Activated naive CD8-positive, alpha-beta T cell treated with anti-CD3 and anti-CD28 coated beads, Interleukin-2, amount 50 U/mL, for 24 hours (primary cell): ENCODE measurements around the gene PRRT1.
"Not testable (repeated sequence)": the region's sequence is repeated elsewhere in the genome, so short reads cannot be mapped to it uniquely, and the experiment has no call there.

Experiments
- ATAC-seq: fragments of 150-1000 bp; cut with Tn5 transposase; one replicate; pipeline ENCODE4 v1.10.0; 2021
- DNase-seq: peaks from one replicate; pipeline ENCODE4 v3.0.0; 2021
- H3K27ac Mint-ChIP-seq: one replicate; pipeline ENCODE4 v1.8.0; 2021; ENCODE audit warnings: mild to moderate bottlenecking, mixed read lengths
- H3K27me3 Mint-ChIP-seq: one replicate; pipeline ENCODE4 v1.8.0; 2021; ENCODE audit warnings: mixed read lengths
- H3K36me3 Mint-ChIP-seq: one replicate; pipeline ENCODE4 v1.8.0; 2021; ENCODE audit warnings: low read depth, mixed read lengths
- H3K4me1 Mint-ChIP-seq: one replicate; pipeline ENCODE4 v1.8.0; 2021; ENCODE audit warnings: mixed read lengths
- H3K4me3 Mint-ChIP-seq: one replicate; pipeline ENCODE4 v1.8.0; 2021; ENCODE audit warnings: mild to moderate bottlenecking, moderate library complexity, mixed read lengths
- H3K9me3 Mint-ChIP-seq: one replicate; pipeline ENCODE4 v1.8.0; 2021; ENCODE audit warnings: mixed read lengths

PRRT1 gene

DNA sequence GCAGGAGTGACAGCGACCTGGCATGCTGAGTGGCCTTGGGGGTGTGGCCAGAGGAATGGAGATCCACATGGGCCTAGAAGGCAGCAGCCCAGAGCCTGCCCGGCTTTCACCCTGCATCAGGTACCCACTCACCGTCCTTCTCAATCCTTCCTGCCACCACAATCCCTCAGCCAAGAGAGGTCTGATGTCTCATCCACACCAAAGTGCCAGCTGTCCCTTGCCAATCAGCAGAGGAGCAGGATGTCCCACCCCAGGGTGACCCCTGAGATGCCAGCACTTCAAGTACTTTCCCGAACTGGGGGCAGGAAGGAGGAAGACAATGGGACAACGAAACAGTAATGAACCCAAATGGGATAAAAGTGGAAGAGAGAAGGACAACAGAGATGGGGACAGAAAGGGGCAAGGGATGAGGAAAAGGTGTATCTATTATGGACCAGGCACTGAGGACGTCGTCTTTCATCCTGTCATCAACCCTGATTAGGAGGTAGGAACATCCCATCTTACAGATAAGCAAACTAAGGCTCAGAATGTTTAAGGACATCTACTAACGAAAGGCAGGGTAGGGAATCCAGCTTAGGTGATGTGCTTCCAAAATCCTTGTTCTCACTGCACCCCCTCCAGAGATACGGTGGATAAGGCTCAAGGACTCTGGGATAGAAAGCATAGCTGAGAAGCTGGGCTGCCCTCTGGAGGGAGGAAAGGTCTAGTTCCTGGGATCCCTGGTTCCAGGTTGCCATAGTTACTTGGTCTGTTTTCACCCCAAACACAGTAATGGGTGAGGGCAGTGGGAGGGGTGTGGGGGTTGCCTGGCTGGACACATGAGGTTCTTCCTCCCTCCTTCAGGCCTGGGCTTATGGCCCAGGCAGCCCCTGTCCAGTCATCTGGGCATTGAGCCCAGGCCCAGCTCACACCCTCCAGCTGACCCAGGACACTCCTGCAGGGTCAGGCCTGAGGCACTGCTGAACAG, 38.1 kb downstream of the PRRT1 start:
- Mint-ChIP-seq H3K9me3 (no peaks in the 10 kb centered on the region), H3K4me3 (no peak overlapping the region), H3K4me1 (peaks cover 12% of the 10 kb centered on the region), H3K27me3 (peaks cover 5% of the 10 kb centered on the region), H3K36me3 (peaks cover 4% of the 10 kb centered on the region), H3K27ac (peak overlapping the region; percentile 4)
- DNase-seq (no peak), ATAC-seq (no peak)

DNA sequence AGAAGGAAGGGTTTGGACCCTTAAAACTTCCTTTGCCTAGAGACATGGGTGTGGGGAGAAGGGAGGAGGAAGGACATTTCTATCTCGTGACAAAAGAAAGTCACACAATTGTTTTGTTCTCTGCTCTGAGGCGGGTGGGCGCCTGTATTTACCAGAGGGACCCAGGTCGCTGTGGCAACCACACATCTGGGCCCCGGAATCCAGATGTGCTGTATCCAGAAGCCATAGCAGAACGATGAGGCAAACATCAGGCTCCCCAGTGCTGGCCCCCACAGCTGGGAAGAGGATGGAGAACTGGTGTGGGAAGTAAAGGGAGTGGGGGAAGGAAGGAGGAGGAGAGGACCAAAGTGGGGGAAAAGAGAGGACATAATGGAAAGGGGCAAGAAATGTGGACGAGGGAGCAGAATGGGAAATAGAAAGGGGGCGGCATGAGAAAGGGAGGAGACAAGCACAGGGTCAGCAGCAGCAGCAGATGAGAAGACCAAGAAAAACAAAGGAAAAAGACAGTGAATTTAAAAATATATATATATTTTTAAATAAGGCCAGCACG, 39.2 kb downstream of the PRRT1 start:
- ATAC-seq (no peak), DNase-seq (no peak)
- peaks cover 23% of the 10 kb centered on the region for H3K4me1 Mint-ChIP-seq
- H3K36me3 Mint-ChIP-seq: peaks cover 4% of the 10 kb centered on the region
- no peak overlapping the region for H3K4me3 Mint-ChIP-seq
- no peak overlapping the region for H3K27ac Mint-ChIP-seq
- H3K27me3 Mint-ChIP-seq: peaks cover 5% of the 10 kb centered on the region
- H3K9me3 Mint-ChIP-seq: no peaks in the 10 kb centered on the region

DNA sequence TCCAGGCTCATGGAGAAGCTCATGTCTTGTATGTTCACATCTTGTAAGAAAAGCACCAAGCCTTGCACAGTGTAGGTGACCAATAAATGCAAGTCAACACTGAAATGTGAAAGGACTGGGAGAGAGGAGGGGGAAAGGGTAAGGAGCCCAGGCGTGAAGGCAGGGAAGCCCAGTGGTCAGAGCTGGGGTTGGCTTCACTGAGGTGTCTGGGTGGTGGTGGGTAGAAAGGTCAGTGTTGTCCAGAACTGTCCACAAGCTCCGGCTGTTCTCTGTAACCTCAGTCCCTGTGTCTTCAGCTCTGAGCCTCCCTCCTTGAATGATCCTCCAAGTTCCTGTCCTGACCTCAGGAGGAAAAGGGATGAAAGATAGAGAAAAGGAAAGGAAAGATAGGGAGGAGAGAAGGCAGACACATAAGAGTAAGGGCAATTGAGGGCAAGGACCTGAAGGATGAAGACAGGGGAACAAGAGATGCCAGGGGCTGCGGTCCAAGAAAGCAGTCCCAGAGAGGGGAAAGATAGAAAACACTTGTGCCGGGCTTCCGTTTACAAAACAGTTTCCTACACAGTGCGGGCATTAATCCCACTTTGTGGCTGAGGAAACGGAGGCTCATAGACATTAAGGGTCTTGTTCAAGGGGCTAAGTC, 40.2 kb downstream of the PRRT1 start:
- ATAC-seq (no peak), DNase-seq (no peak)
- H3K9me3 Mint-ChIP-seq: no peaks in the 10 kb centered on the region
- no peak overlapping the region for H3K27ac Mint-ChIP-seq
- no peak overlapping the region for H3K4me3 Mint-ChIP-seq
- H3K4me1 Mint-ChIP-seq: peaks cover 26% of the 10 kb centered on the region
- H3K36me3 Mint-ChIP-seq: peaks cover 2% of the 10 kb centered on the region
- peaks cover 5% of the 10 kb centered on the region for H3K27me3 Mint-ChIP-seq

DNA sequence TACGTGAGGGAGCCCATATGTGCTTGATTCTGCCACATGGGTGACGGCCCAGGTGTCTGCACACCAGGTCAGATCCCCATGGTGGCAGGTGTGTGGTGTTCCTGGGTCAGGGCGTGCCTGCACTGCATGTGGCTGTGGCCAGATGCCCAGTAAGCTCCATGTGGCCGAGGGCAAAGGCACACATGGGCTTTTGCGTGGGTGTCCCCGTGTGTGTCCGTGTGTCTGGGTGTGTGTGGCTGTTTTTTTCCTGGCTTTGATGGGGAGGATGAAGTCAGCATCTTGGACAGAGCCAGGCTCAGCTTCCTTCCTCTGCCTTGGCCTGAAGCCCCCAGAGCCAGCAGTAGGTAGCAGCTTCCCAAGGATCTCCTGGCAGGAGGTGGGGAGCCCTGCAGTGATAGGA, 41.1 kb downstream of the PRRT1 start:
- ATAC-seq (no peak), DNase-seq (no peak)
- Mint-ChIP-seq H3K36me3 (peaks cover 2% of the 10 kb centered on the region), H3K9me3 (no peaks in the 10 kb centered on the region), H3K27me3 (peaks cover 7% of the 10 kb centered on the region), H3K4me1 (peaks cover 26% of the 10 kb centered on the region), H3K4me3 (no peak overlapping the region), H3K27ac (no peak overlapping the region)

DNA sequence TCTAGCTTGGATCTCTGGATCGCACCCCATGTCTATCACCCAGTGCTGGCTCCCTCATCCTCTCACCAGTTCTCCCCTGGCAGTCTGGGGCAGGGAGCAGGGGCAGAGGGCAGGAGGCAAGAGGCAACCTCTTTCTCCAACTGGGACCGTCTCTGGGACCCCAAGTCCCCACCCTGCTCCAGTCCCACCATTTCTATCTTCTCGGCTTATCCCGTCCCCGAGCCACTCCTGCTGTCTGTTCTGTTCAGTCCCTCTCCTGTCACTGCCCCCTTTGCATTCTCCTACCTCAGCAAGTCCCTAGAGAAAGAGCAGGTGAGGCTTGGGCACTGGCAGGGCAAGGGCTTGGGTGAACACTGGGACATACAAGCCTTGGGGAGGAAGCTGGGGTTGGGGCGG, 42.0 kb downstream of the PRRT1 start:
- Mint-ChIP-seq H3K27me3 (peaks cover 7% of the 10 kb centered on the region), H3K4me1 (peaks cover 24% of the 10 kb centered on the region), H3K36me3 (peaks cover 1% of the 10 kb centered on the region), H3K9me3 (no peaks in the 10 kb centered on the region), H3K4me3 (no peak overlapping the region), H3K27ac (no peak overlapping the region)
- DNase-seq (no peak), ATAC-seq (no peak)

DNA sequence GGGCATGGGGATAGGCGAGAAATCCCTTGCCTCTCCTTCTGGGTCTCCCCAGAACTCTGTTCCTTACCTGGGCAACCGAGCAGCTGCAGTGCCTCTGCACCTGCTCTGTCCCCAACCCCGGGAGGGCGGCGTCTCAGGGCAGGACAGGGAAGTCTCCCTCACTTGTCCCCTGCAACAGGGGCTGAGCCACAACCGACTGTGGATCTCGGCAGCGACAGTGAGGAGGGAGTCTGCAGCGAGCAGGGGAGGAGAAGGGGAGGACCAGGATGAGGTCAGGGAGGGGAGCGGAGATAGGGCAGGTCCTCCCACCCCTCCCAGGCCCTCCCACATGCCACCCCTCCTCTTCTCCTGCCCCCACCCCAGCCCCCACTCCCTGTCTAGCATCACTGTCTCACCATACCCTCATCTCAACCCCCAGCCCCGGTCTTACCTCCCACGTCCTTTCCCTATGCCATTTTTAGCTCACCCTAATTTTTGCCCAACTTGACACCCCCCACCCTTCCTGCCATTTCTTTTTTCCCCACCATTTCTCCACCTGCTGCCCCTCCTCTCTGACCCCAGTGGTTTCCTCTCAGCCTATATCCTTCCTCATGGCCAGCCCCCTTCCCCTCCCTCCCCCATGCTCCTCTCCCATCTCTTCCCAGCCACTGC, 42.5 kb downstream of the PRRT1 start, which contains the start of gene TNXB:
Gene TNXB (minus strand): TSS at position 225 of the 651 bp plus-strand sequence. CDS start 11,140 bp downstream, outside the sequence.
- no peaks in the 10 kb centered on the region for H3K9me3 Mint-ChIP-seq
- H3K4me3 Mint-ChIP-seq: no peak within 1 kb of the TSS
- H3K27ac Mint-ChIP-seq: peak within 1 kb of the TSS; percentile 38
- ATAC-seq (peak; percentile 41), DNase-seq (no peak)
- H3K4me1 Mint-ChIP-seq: peaks cover 22% of the 10 kb centered on the region
- peaks cover 8% of the 10 kb centered on the region for H3K27me3 Mint-ChIP-seq
- no peaks in the 10 kb centered on the region for H3K36me3 Mint-ChIP-seq

DNA sequence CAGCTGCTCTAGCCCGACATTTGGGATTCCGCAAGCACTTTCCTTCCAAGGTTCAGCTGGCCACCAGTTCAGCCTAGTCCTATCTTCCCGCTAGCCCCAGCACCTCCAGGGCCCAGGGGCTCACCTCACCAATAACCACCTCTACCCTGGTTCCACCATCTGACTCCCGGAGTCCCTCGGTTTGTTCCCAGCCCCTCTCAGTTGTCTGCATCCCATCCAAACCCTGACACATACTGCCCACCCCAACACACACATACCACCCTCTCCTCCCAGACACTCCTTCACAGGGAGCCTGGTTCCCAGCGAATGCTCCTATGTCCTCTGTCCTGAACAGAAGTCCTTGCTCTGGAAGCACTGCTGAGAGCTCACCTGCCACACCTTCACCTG, 43.0 kb downstream of the PRRT1 start:
- H3K9me3 Mint-ChIP-seq: no peaks in the 10 kb centered on the region
- ATAC-seq (no peak), DNase-seq (no peak)
- no peak overlapping the region for H3K4me3 Mint-ChIP-seq
- peaks cover 22% of the 10 kb centered on the region for H3K4me1 Mint-ChIP-seq
- no peaks in the 10 kb centered on the region for H3K36me3 Mint-ChIP-seq
- peak overlapping the region; percentile 38 for H3K27ac Mint-ChIP-seq
- H3K27me3 Mint-ChIP-seq: peaks cover 11% of the 10 kb centered on the region

DNA sequence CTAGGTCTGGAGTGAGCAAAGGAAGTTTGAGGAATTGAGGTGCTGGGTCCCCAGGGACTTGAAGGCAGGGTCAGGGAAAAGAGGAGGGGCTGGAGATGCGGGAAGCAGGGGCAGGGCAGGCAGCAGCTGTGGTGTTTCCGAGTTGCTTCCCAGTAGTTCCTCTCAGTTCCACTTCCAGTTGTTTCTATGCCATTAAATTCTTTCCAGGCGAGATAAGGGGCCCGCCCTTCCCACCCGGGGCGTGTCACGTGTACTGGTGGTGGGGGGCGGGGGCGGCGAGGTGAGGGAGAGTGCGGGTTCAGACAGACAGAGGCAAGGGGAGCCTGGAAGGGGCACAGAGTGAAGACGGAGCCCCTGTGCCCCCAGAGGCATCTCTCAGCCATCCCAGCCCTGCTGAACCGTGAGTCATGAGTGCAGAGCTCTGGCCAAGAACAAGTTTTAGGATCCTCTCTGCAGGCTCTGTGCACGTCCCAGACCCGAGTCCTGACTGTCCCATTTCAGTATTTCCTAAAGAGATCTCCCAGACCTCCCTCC, 43.6 kb downstream of the PRRT1 start:
- ATAC-seq: peak; percentile 37

DNA sequence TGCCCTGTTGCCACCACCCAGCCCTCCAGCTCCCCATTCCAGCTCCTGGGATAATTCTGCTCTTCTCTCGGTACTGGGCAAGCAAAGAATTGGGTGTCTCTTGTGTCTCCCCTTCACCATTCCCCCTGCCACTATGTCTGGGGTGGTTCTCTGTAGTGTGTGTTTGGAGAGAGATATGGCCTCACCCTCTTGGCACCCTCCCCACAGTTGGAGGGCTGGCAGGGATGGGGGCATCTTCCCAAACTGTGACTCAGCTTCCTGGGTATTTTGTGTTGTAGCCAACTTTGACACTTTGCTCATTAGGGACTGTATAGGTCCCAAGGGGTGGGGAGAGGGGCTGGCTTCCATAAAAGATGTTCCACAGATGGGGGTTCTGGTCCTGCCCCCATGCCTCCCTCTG, 44.3 kb downstream of the PRRT1 start:
- no peak overlapping the region for H3K4me3 Mint-ChIP-seq
- ATAC-seq: no peak
- peaks cover 2% of the 10 kb centered on the region for H3K36me3 Mint-ChIP-seq

More for the DNA sequence above, 43.6 kb downstream of the PRRT1 start:
- Mint-ChIP-seq H3K9me3 (no peaks in the 10 kb centered on the region), H3K36me3 (peaks cover 2% of the 10 kb centered on the region), H3K27me3 (peaks cover 14% of the 10 kb centered on the region), H3K4me3 (no peak overlapping the region), H3K27ac (no peak overlapping the region), H3K4me1 (peaks cover 22% of the 10 kb centered on the region)
- DNase-seq: no peak

DNA sequence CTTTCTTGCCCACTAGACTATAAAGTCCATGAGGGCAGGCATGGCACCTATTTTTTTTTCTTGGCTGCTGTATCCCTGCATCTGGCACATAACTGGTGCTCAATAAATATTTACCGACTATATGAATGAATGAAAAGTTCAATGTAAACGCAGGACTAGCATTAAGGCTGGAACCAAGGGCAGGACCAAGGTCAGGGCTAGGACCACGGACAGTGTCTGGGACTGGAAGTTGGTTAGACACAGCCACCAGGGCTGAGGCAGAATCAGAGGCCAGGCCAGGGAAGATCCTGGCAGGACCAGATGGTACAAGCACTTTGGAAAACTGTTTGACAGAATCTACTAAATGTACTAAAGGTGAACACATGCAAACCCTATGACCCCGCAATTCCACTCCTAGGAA, 46.3 kb downstream of the PRRT1 start:
- ATAC-seq (no peak), DNase-seq (no peak)
- peaks cover 14% of the 10 kb centered on the region for H3K27me3 Mint-ChIP-seq

More for the DNA sequence above, 44.3 kb downstream of the PRRT1 start:
- H3K4me1 Mint-ChIP-seq: peaks cover 22% of the 10 kb centered on the region
- H3K27me3 Mint-ChIP-seq: peaks cover 14% of the 10 kb centered on the region
- no peaks in the 10 kb centered on the region for H3K9me3 Mint-ChIP-seq
- H3K27ac Mint-ChIP-seq: no peak overlapping the region
- no peak for DNase-seq

DNA sequence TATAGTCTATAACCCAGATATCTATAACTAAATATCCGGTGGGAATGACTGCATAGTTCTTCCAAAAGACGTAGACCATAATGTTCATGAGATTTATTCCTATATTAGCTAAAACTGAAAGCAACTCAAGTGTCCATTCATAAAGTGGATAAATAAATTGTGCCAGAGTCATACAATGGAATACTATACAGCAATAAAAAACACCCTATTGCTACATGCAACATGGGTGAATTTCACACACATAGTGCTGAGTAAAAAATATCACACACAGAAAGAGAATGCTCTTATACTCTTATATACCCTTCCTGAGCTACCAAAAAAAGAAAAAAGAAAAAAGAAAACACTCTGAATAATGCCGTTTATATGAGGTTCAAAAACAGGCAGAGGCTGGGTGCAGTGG, 49.5 kb downstream of the PRRT1 start:
- DNase-seq (no peak), ATAC-seq (no peak)
- Mint-ChIP-seq H3K36me3 (peaks cover 2% of the 10 kb centered on the region), H3K27me3 (peaks cover 26% of the 10 kb centered on the region), H3K9me3 (no peaks in the 10 kb centered on the region), H3K27ac (no peak overlapping the region), H3K4me3 (no peak overlapping the region), H3K4me1 (peaks cover under 1% of the 10 kb centered on the region)

More for the DNA sequence above, 46.3 kb downstream of the PRRT1 start:
- Mint-ChIP-seq H3K36me3 (peaks cover 2% of the 10 kb centered on the region), H3K9me3 (no peaks in the 10 kb centered on the region), H3K27ac (no peak overlapping the region), H3K4me1 (peaks cover 22% of the 10 kb centered on the region), H3K4me3 (no peak overlapping the region)

DNA sequence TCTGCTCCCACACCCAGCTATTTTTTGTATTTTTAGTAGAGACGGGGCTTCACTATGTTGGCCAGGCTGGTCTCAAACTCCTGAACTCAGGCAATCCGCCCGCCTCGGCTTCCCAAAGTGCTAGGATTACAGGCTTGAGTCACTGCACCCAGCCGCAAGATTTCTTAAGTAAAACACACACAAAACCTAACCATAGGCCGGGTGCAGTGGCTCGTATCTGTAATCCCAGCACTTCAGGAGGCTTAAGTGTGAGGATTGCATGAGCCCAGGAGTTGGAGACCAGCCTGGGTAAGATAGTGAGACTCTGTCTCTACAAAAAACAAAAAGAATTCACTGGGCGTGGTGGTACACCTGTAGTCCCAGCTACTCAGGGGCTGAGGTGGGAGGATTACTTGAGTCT, 51.5 kb downstream of the PRRT1 start:
- not testable (repeated sequence) for H3K9me3 Mint-ChIP-seq, H3K27ac Mint-ChIP-seq, H3K4me1 Mint-ChIP-seq, H3K4me3 Mint-ChIP-seq, ATAC-seq, H3K36me3 Mint-ChIP-seq, DNase-seq
- peaks cover 33% of the 10 kb centered on the region for H3K27me3 Mint-ChIP-seq
